PFSK-1 (cell line): Measurements from ENCODE around the gene RIC8A.

Source experiments
- FOXP2 ChIP-seq: optimal IDR thresholded peaks from 2 replicates; pipeline ENCODE3; 2011; ENCODE audit warnings: borderline replicate concordance, control low read depth, inconsistent platforms; ENCODE audit not compliant: insufficient read depth; ENCODE audit errors: extremely low read length, extremely low read depth
- POLR2AphosphoS5 ChIP-seq: IDR thresholded peaks from 2 replicates; pipeline ENCODE4 v1.6.1; 2012; ENCODE audit warnings: low read depth, mild to moderate bottlenecking, control low read depth, low read length, moderate library complexity
- REST ChIP-seq, 2 experiments: IDR thresholded peaks; 2 replicates each; pipeline versions ENCODE4 v1.6.1 to v1.8.0; 2011 to 2012; ENCODE audit warnings: low read depth in 2 of 2, low read length in 2 of 2, control low read depth in 1 of 2, inconsistent platforms in 1 of 2, mild to moderate bottlenecking in 1 of 2, moderate library complexity in 1 of 2; ENCODE audit not compliant: insufficient read depth in 1 of 2
- SIN3A ChIP-seq: IDR thresholded peaks from 2 replicates; pipeline ENCODE4 v1.6.1; 2012; ENCODE audit warnings: mild to moderate bottlenecking, low read length, moderate library complexity, borderline replicate concordance; ENCODE audit not compliant: insufficient read depth
- TAF1 ChIP-seq: IDR thresholded peaks from 2 replicates; pipeline ENCODE4 v1.6.1; 2012; ENCODE audit warnings: low read length, control low read depth, borderline replicate concordance; ENCODE audit not compliant: insufficient read depth

The RIC8A gene

GRCh38 chr11:255816-256215 is 48.3 kb downstream of the RIC8A start:
- TF ChIP-seq REST (IDR thresholded peaks at IDR 0.05; ENCODE audit: insufficient read depth in 1 of 2, low read depth in 2 of 2, low read length in 2 of 2) (no peak), SIN3A (no peak), FOXP2 (no peak), POLR2AphosphoS5 (no peak), TAF1 (no peak)

- TF ChIP-seq FOXP2 (no peak), POLR2AphosphoS5 (no peak), TAF1 (no peak), REST (IDR thresholded peaks at IDR 0.05; ENCODE audit: insufficient read depth in 1 of 2, low read depth in 2 of 2, low read length in 2 of 2) (no peak), SIN3A (no peak)
These were observed 49.6 kb downstream of the RIC8A start for GRCh38 chr11:256952-257737.

- TF ChIP-seq FOXP2 (no peak), TAF1 (no peak), SIN3A (no peak), REST (IDR thresholded peaks at IDR 0.05; ENCODE audit: insufficient read depth in 1 of 2, low read depth in 2 of 2, low read length in 2 of 2) (no peak), POLR2AphosphoS5 (no peak)
These were observed 50.4 kb downstream of the RIC8A start for GRCh38 chr11:257766-258493.

- no peak for TF ChIP-seq TAF1
- TF ChIP-seq REST (IDR thresholded peaks at IDR 0.05; ENCODE audit: insufficient read depth in 1 of 2, low read depth in 2 of 2, low read length in 2 of 2): no peak
- no peak for TF ChIP-seq POLR2AphosphoS5
- TF ChIP-seq FOXP2: no peak
- no peak for TF ChIP-seq SIN3A
These were observed 51.9 kb downstream of the RIC8A start for GRCh38 chr11:259413-259812.
